Mucosa of rectum (tissue), 2 donors: ENCODE results near the gene AURKA.
"Not testable (repeated sequence)": the region's sequence is repeated elsewhere in the genome, so short reads cannot be mapped to it uniquely, and the experiment has no call there.

Experiments used
- H3K27ac ChIP-seq, 2 donors: one replicate each; pipeline ENCODE4 v1.7.0; 2013; ENCODE audit warnings: inconsistent platforms in 2 of 2, low read depth in 2 of 2, low read length in 2 of 2
- H3K27me3 ChIP-seq, 2 donors: one replicate each; pipeline ENCODE4 v1.7.0; 2013; ENCODE audit warnings: low read length in 2 of 2; ENCODE audit not compliant: control insufficient read depth in 2 of 2, insufficient read depth in 2 of 2
- H3K36me3 ChIP-seq, 2 donors: one replicate each; pipeline ENCODE4 v1.7.0; 2013; ENCODE audit warnings: low read length in 2 of 2; ENCODE audit not compliant: control insufficient read depth in 2 of 2, insufficient read depth in 2 of 2
- H3K4me1 ChIP-seq, 2 donors: one replicate each; pipeline ENCODE4 v1.7.0; 2013; ENCODE audit warnings: low read length in 2 of 2, mild to moderate bottlenecking in 1 of 2; ENCODE audit not compliant: control insufficient read depth in 2 of 2, insufficient read depth in 2 of 2
- H3K4me3 ChIP-seq, 2 donors: one replicate each; pipeline ENCODE4 v1.7.0; 2013; ENCODE audit warnings: low read length in 2 of 2
- H3K9ac ChIP-seq, 2 donors: one replicate each; pipeline ENCODE4 v1.7.0; 2013; ENCODE audit warnings: low read length in 2 of 2, low read depth in 1 of 2, mild to moderate bottlenecking in 1 of 2
- H3K9me3 ChIP-seq, 2 donors: one replicate each; pipeline ENCODE4 v1.7.0; 2013; ENCODE audit warnings: low read length in 2 of 2; ENCODE audit not compliant: control insufficient read depth in 2 of 2
- donor health status: healthy.
- donor health status: Normal muscosa, but diverticular disease.

Gene AURKA

GRCh38 chr20:56393653-56394052, 1.6 kb upstream of the AURKA start:
- Histone ChIP-seq H3K27me3 (no peaks in the 10 kb centered on the region), H3K36me3 (peaks cover 34 to 37% of the 10 kb centered on the region in 2 donors), H3K9me3 (no peaks in the 10 kb centered on the region), H3K4me3 (peak overlapping the region; percentile 99 to 100), H3K4me1 (peaks cover 17 to 18% of the 10 kb centered on the region in 2 donors), H3K27ac (no peak overlapping the region), H3K9ac (no peak overlapping the region)

GRCh38 chr20:56392881-56393482, 967 bp upstream of the AURKA start:
- no peaks in the 10 kb centered on the region for H3K9me3 ChIP-seq
- H3K4me3 ChIP-seq, result peak overlapping the region; percentile 99 to 100
- H3K27ac ChIP-seq, result peak overlapping the region; percentile 90 to 91
- peaks cover 17 to 18% of the 10 kb centered on the region in 2 donors for H3K4me1 ChIP-seq
- H3K27me3 ChIP-seq, result no peaks in the 10 kb centered on the region
- H3K36me3 ChIP-seq, result peaks cover 28 to 31% of the 10 kb centered on the region in 2 donors
- peak overlapping the region; percentile 88 to 95 for H3K9ac ChIP-seq

GRCh38 chr20:56391596-56392131, 351 bp downstream of the AURKA start:
- peak overlapping the region; percentile 90 to 91 for H3K27ac ChIP-seq
- H3K27me3 ChIP-seq, result no peaks in the 10 kb centered on the region
- peaks cover 15 to 19% of the 10 kb centered on the region in 2 donors for H3K36me3 ChIP-seq
- H3K4me3 ChIP-seq, result peak overlapping the region; percentile 99 to 100
- H3K4me1 ChIP-seq, result peaks cover 17 to 18% of the 10 kb centered on the region in 2 donors
- no peaks in the 10 kb centered on the region for H3K9me3 ChIP-seq
- peak overlapping the region; percentile 88 to 95 for H3K9ac ChIP-seq

GRCh38 chr20:56391037-56391436, 978 bp downstream of the AURKA start:
- peak overlapping the region; percentile 99 to 100 for H3K4me3 ChIP-seq
- peak overlapping the region; percentile 64 to 88 for H3K9ac ChIP-seq
- no peaks in the 10 kb centered on the region for H3K27me3 ChIP-seq
- peaks cover 17 to 18% of the 10 kb centered on the region in 2 donors for H3K4me1 ChIP-seq
- no peaks in the 10 kb centered on the region for H3K9me3 ChIP-seq
- peaks cover 12 to 16% of the 10 kb centered on the region in 2 donors for H3K36me3 ChIP-seq
- H3K27ac ChIP-seq, result peak overlapping the region in 1 of 2 donors; percentile 91

- not testable (repeated sequence) for H3K27me3 ChIP-seq, H3K27ac ChIP-seq, H3K9me3 ChIP-seq, H3K9ac ChIP-seq
- Histone ChIP-seq H3K4me3 (peak overlapping the region in 1 of 2 donors; percentile 99), H3K36me3 (peaks cover 7 to 14% of the 10 kb centered on the region in 2 donors), H3K4me1 (peaks cover 17 to 18% of the 10 kb centered on the region in 2 donors)
Measured at GRCh38 chr20:56390396-56390795, 1.6 kb downstream of the AURKA start.

GRCh38 chr20:56389807-56390206, 2.2 kb downstream of the AURKA start:
- Histone ChIP-seq H3K27me3 (no peaks in the 10 kb centered on the region), H3K27ac (no peak overlapping the region), H3K9me3 (no peaks in the 10 kb centered on the region), H3K4me1 (peaks cover 17 to 18% of the 10 kb centered on the region in 2 donors), H3K36me3 (peaks cover 7 to 11% of the 10 kb centered on the region in 2 donors), H3K4me3 (no peak overlapping the region), H3K9ac (no peak overlapping the region)

- Histone ChIP-seq H3K4me1 (peaks cover 16 to 17% of the 10 kb centered on the region in 2 donors), H3K27me3 (no peaks in the 10 kb centered on the region), H3K9me3 (no peaks in the 10 kb centered on the region), H3K4me3 (no peak overlapping the region), H3K36me3 (peaks cover 8 to 17% of the 10 kb centered on the region in 2 donors), H3K9ac (no peak overlapping the region), H3K27ac (no peak overlapping the region)
Measured at GRCh38 chr20:56388882-56389281, 3.1 kb downstream of the AURKA start.

GRCh38 chr20:56386219-56386618, 5.8 kb downstream of the AURKA start:
- Histone ChIP-seq H3K36me3 (peaks cover 17% of the 10 kb centered on the region in 2 donors), H3K4me3 (no peak overlapping the region), H3K27ac (no peak overlapping the region), H3K27me3 (no peaks in the 10 kb centered on the region), H3K9me3 (no peaks in the 10 kb centered on the region), H3K9ac (no peak overlapping the region), H3K4me1 (peaks cover 4 to 6% of the 10 kb centered on the region in 2 donors)

- Histone ChIP-seq H3K4me3 (no peak overlapping the region), H3K36me3 (peaks cover 17% of the 10 kb centered on the region in 2 donors), H3K9ac (no peak overlapping the region), H3K27ac (no peak overlapping the region), H3K27me3 (no peaks in the 10 kb centered on the region), H3K4me1 (no peaks in the 10 kb centered on the region), H3K9me3 (no peaks in the 10 kb centered on the region)
Measured at GRCh38 chr20:56385130-56385529, 6.9 kb downstream of the AURKA start.

- Histone ChIP-seq H3K27ac (no peak overlapping the region), H3K36me3 (peaks cover 14 to 19% of the 10 kb centered on the region in 2 donors), H3K4me3 (no peak overlapping the region), H3K27me3 (no peaks in the 10 kb centered on the region), H3K9ac (no peak overlapping the region), H3K9me3 (no peaks in the 10 kb centered on the region), H3K4me1 (no peaks in the 10 kb centered on the region)
Measured at GRCh38 chr20:56383334-56383733, 8.7 kb downstream of the AURKA start.
